ENCODE data around the gene RAMACL. TPM values are rescaled to one million over a fixed set of nuclear protein-coding genes. Genes with fewer than 3 reads are reported as not detected.

The RAMACL gene
- total RNA-seq, 1 experiment from 2014 or later = 0.26 TPM

GRCh38 chr6:166566026-166567011, 20.2 kb downstream of the RAMACL start:
- no TSS peak for BruUV-seq (replicated peaks)
- peak overlapping the region; percentile 37 for H3K9ac ChIP-seq (ENCODE audit: low read length)
- ATAC-seq (peak; percentile 17), DNase-seq (no peak)
- no peaks in the 10 kb centered on the region for H3K27me3 ChIP-seq (ENCODE audit: low read length)
- no peaks in the 10 kb centered on the region for H3K9me3 ChIP-seq (ENCODE audit: low read length)
- ChIA-PET CTCF (no interaction called here), POLR2A (ENCODE audit: unreplicated experiment) (interaction anchor here (0.8 kb wide), 1 partner anchor 61 kb away, joined by 3 read pairs; no protein-coding TSS in a partner anchor)
- TF ChIP-seq EZH2phosphoT487 (IDR thresholded peaks at IDR 0.05; ENCODE audit: borderline replicate concordance, low read length) (no peak), EZH2 (IDR thresholded peaks at IDR 0.05; ENCODE audit: low read length, unreplicated experiment) (no peak), CTCF (conservative IDR thresholded peaks at IDR 0.05; ENCODE audit: low read depth, low read length) (no peak)
- H3K4me1 ChIP-seq (ENCODE audit: insufficient read depth, low read length) = peaks cover 21% of the 10 kb centered on the region
- H3K36me3 ChIP-seq (ENCODE audit: low read depth, low read length) = no peaks in the 10 kb centered on the region
- no peak overlapping the region for H2AFZ ChIP-seq (ENCODE audit: low read length)
- no peaks in the 10 kb centered on the region for H3K79me2 ChIP-seq (ENCODE audit: low read length)
- no peaks in the 10 kb centered on the region for H3K9me2 ChIP-seq (replicated peaks; ENCODE audit: low read length)
- H3K4me2 ChIP-seq (ENCODE audit: low read length) = peak overlapping the region; percentile 42
- no peaks in the 10 kb centered on the region for H3F3A ChIP-seq (ENCODE audit: low read length, unreplicated experiment)
- peak overlapping the region; percentile 78 for H3K27ac ChIP-seq (ENCODE audit: low read length)
- intact Hi-C loops (cut with micrococcal nuclease) = no loop called here
- no peak overlapping the region for H3K4me3 ChIP-seq (ENCODE audit: low read length)
- H4K20me1 ChIP-seq (ENCODE audit: low read length) = no peaks in the 10 kb centered on the region

- H3K4me1 ChIP-seq (ENCODE audit: insufficient read depth, low read length) = peaks cover 21% of the 10 kb centered on the region
- H3K9me2 ChIP-seq (replicated peaks; ENCODE audit: low read length) = no peaks in the 10 kb centered on the region
- ChIA-PET POLR2A (ENCODE audit: unreplicated experiment) (no interaction called here), CTCF (no interaction called here)
- no peaks in the 10 kb centered on the region for H3K36me3 ChIP-seq (ENCODE audit: low read depth, low read length)
- no peak overlapping the region for H3K4me3 ChIP-seq (ENCODE audit: low read length)
- H3K4me2 ChIP-seq (ENCODE audit: low read length) = no peak overlapping the region
- no peaks in the 10 kb centered on the region for H4K20me1 ChIP-seq (ENCODE audit: low read length)
- no peaks in the 10 kb centered on the region for H3K9me3 ChIP-seq (ENCODE audit: low read length)
- H2AFZ ChIP-seq (ENCODE audit: low read length) = no peak overlapping the region
- DNase-seq (no peak), ATAC-seq (no peak)
- no peak overlapping the region for H3K27ac ChIP-seq (ENCODE audit: low read length)
- intact Hi-C loops (cut with micrococcal nuclease) = no loop called here
- H3K9ac ChIP-seq (ENCODE audit: low read length) = no peak overlapping the region
- no peaks in the 10 kb centered on the region for H3K27me3 ChIP-seq (ENCODE audit: low read length)
- TF ChIP-seq EZH2phosphoT487 (IDR thresholded peaks at IDR 0.05; ENCODE audit: borderline replicate concordance, low read length) = no peak
- TF ChIP-seq EZH2 (IDR thresholded peaks at IDR 0.05; ENCODE audit: low read length, unreplicated experiment) = no peak
- TF ChIP-seq CTCF (conservative IDR thresholded peaks at IDR 0.05; ENCODE audit: low read depth, low read length) = no peak
- no TSS peak for BruUV-seq (replicated peaks)
- no peaks in the 10 kb centered on the region for H3F3A ChIP-seq (ENCODE audit: low read length, unreplicated experiment)
- no peaks in the 10 kb centered on the region for H3K79me2 ChIP-seq (ENCODE audit: low read length)
Observed at GRCh38 chr6:166565084-166565967, 21.2 kb downstream of the RAMACL start.
